IPS-18a (cell line): ENCODE results near the gene UROD.
"Not testable (repeated sequence)": the region's sequence is repeated elsewhere in the genome, so short reads cannot be mapped to it uniquely, and the experiment has no call there.

Experiments used
- H3K27ac ChIP-seq: one replicate; pipeline ENCODE4 v1.5.1; 2013; ENCODE audit warnings: low read length
- H3K27me3 ChIP-seq: one replicate; pipeline ENCODE4 v1.6.1; 2013; ENCODE audit warnings: mild to moderate bottlenecking, low read length; ENCODE audit not compliant: control insufficient read depth, insufficient read depth
- H3K36me3 ChIP-seq: one replicate; pipeline ENCODE4 v1.6.1; 2013; ENCODE audit warnings: low read depth, low read length; ENCODE audit not compliant: control insufficient read depth
- H3K4me1 ChIP-seq: one replicate; pipeline ENCODE4 v1.6.1; 2013; ENCODE audit warnings: low read depth, low read length; ENCODE audit not compliant: control insufficient read depth
- H3K4me3 ChIP-seq: one replicate; pipeline ENCODE4 v1.5.1; 2013; ENCODE audit warnings: low read length
- H3K9ac ChIP-seq: one replicate; pipeline ENCODE4 v1.6.1; 2013; ENCODE audit warnings: mild to moderate bottlenecking, low read length, moderate library complexity
- H3K9me3 ChIP-seq: one replicate; pipeline ENCODE4 v1.6.1; 2013; ENCODE audit warnings: low read depth, low read length; ENCODE audit not compliant: control insufficient read depth

The UROD gene

DNA sequence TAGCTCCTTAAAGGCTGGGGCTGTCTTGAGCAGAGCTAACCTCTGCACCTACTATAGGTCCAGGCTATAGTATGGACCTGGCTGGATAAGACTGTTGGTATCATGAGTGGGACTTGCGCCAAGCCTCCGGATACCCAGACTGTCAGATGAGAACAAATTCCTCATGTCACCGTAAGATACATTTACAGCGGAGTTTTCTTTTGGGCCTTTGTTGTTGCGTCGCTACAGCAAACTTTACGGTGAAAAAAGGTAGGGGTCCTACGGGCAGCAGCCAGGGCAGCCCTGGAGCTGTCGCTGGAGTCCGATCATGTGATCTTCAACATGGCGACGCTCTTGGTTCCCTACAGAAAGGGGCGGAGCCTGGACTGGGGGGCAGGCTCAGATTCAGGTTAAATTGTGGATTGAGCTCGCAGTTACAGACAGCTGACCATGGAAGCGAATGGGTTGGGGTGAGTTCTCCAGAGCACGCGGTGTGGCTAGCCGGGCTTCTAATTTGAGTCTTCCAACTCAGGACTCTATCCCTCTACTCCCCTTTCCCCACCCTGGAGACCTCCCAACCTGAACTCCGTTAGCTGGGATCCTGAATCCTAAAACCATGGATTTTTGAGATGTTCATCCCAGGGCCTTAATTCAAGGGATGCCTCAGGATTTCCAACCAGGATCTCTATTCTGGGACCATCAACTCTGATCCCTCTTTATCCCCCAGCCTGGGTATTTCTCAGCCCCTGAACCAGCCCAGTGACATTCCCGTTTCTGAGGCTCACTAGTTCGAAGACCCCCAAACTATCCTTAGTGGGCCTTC lies at the start of gene UROD:
Gene UROD (plus strand): TSS at position 418 of the 802 bp plus-strand sequence. CDS start 12 bp downstream, at position 430.
- peak within 1 kb of the TSS; percentile 77 for H3K4me3 ChIP-seq
- peaks cover 16% of the 10 kb centered on the region for H3K36me3 ChIP-seq
- peak within 1 kb of the TSS; percentile 25 for H3K27ac ChIP-seq
- no peaks in the 10 kb centered on the region for H3K9me3 ChIP-seq
- H3K9ac ChIP-seq = peak within 1 kb of the TSS; percentile 74
- H3K4me1 ChIP-seq = peaks cover 6% of the 10 kb centered on the region
- H3K27me3 ChIP-seq = peaks cover 4% of the 10 kb centered on the region

GRCh38 chr1:44962729-44963128 lies 49.3 kb upstream of the UROD start:
- no peaks in the 10 kb centered on the region for H3K4me1 ChIP-seq
- H3K36me3 ChIP-seq = no peaks in the 10 kb centered on the region
- no peaks in the 10 kb centered on the region for H3K27me3 ChIP-seq
- H3K27ac ChIP-seq = no peak overlapping the region
- no peak overlapping the region for H3K4me3 ChIP-seq
- no peak overlapping the region for H3K9ac ChIP-seq
- H3K9me3 ChIP-seq = no peaks in the 10 kb centered on the region

GRCh38 chr1:44964396-44964795 lies 47.7 kb upstream of the UROD start:
- Histone ChIP-seq H3K27ac (no peak overlapping the region), H3K36me3 (no peaks in the 10 kb centered on the region), H3K4me1 (no peaks in the 10 kb centered on the region), H3K9ac (no peak overlapping the region), H3K4me3 (no peak overlapping the region), H3K27me3 (no peaks in the 10 kb centered on the region), H3K9me3 (no peaks in the 10 kb centered on the region)

- Histone ChIP-seq H3K4me1 (no peaks in the 10 kb centered on the region), H3K27me3 (no peaks in the 10 kb centered on the region), H3K36me3 (peaks cover 1% of the 10 kb centered on the region), H3K4me3 (no peak overlapping the region), H3K27ac (no peak overlapping the region), H3K9ac (no peak overlapping the region), H3K9me3 (no peaks in the 10 kb centered on the region)
Measured at GRCh38 chr1:44970317-44970716, 41.7 kb upstream of the UROD start.

DNA sequence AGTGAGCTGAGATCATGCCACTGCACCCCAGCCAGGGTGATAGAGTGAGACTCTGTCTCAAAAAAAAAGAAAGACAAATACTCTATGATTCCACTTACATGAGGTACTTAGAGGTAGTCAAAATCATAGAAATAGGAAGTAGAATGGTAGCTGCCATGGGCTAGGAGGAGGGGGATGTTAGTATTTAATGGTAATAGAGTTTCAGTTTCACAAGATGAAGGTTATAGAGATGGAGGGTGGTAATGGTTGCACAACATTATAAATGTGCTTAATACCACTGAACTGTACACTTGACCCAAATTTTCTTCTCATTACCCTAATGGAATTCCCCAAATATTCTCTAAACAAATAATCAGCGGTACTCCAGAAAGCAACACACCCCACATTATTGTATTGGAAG lies 38.4 kb upstream of the UROD start:
- Histone ChIP-seq H3K4me3 (no peak overlapping the region), H3K27ac (no peak overlapping the region), H3K9ac (no peak overlapping the region), H3K27me3 (no peaks in the 10 kb centered on the region), H3K9me3 (no peaks in the 10 kb centered on the region), H3K4me1 (no peaks in the 10 kb centered on the region), H3K36me3 (peaks cover 26% of the 10 kb centered on the region)

- no peaks in the 10 kb centered on the region for H3K9me3 ChIP-seq
- no peak overlapping the region for H3K4me3 ChIP-seq
- no peaks in the 10 kb centered on the region for H3K27me3 ChIP-seq
- peaks cover 44% of the 10 kb centered on the region for H3K36me3 ChIP-seq
- H3K4me1 ChIP-seq = no peaks in the 10 kb centered on the region
- H3K9ac ChIP-seq = no peak overlapping the region
- no peak overlapping the region for H3K27ac ChIP-seq
Measured at GRCh38 chr1:44976252-44976651, 35.8 kb upstream of the UROD start.

- not testable (repeated sequence) for H3K27ac ChIP-seq, H3K9ac ChIP-seq, H3K4me1 ChIP-seq, H3K9me3 ChIP-seq, H3K4me3 ChIP-seq, H3K27me3 ChIP-seq
- H3K36me3 ChIP-seq = peaks cover 44% of the 10 kb centered on the region
Measured at GRCh38 chr1:44977372-44977771, 34.7 kb upstream of the UROD start.

GRCh38 chr1:44985747-44986359 lies 26.2 kb upstream of the UROD start:
- H3K36me3 ChIP-seq = peaks cover 4% of the 10 kb centered on the region
- peaks cover 8% of the 10 kb centered on the region for H3K4me1 ChIP-seq
- H3K27ac ChIP-seq = no peak overlapping the region
- peak overlapping the region; percentile 98 for H3K4me3 ChIP-seq
- H3K27me3 ChIP-seq = no peaks in the 10 kb centered on the region
- H3K9ac ChIP-seq = peak overlapping the region; percentile 67
- H3K9me3 ChIP-seq = no peaks in the 10 kb centered on the region

GRCh38 chr1:44988531-44989156 lies 23.4 kb upstream of the UROD start:
- no peaks in the 10 kb centered on the region for H3K36me3 ChIP-seq
- no peak overlapping the region for H3K27ac ChIP-seq
- H3K4me3 ChIP-seq = no peak overlapping the region
- peaks cover 8% of the 10 kb centered on the region for H3K4me1 ChIP-seq
- no peaks in the 10 kb centered on the region for H3K27me3 ChIP-seq
- H3K9ac ChIP-seq = no peak overlapping the region
- H3K9me3 ChIP-seq = no peaks in the 10 kb centered on the region

DNA sequence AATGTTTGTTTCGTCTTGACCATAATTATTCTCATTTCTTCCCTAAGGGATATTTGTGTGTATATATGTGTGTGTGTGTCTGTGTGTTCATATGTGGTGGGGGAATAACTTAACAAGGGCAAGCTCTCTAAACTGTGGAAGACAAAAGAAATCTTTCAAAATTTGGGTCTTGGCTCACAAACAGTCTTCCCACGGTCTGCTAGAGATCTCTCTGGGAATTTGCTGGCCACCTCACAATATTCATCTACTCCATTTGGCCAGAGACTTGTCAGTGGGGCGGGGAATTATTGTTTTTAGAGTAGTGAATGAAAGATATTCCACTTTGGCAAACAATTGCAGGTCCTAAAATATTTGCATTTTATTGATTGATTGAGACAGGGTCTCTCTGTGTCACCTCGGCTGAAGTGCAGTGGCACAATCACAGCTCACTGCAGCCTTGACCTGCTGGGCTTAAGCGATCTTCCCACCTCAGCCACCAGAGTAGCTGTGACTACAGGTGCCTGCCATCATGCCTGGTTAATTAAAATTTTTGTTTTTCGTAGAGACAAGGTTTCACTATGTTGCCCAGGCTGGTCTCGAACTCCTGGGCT lies 17.6 kb upstream of the UROD start:
- Histone ChIP-seq H3K4me1 (no peaks in the 10 kb centered on the region), H3K9ac (no peak overlapping the region), H3K9me3 (no peaks in the 10 kb centered on the region), H3K4me3 (no peak overlapping the region), H3K27ac (no peak overlapping the region), H3K27me3 (no peaks in the 10 kb centered on the region), H3K36me3 (no peaks in the 10 kb centered on the region)

DNA sequence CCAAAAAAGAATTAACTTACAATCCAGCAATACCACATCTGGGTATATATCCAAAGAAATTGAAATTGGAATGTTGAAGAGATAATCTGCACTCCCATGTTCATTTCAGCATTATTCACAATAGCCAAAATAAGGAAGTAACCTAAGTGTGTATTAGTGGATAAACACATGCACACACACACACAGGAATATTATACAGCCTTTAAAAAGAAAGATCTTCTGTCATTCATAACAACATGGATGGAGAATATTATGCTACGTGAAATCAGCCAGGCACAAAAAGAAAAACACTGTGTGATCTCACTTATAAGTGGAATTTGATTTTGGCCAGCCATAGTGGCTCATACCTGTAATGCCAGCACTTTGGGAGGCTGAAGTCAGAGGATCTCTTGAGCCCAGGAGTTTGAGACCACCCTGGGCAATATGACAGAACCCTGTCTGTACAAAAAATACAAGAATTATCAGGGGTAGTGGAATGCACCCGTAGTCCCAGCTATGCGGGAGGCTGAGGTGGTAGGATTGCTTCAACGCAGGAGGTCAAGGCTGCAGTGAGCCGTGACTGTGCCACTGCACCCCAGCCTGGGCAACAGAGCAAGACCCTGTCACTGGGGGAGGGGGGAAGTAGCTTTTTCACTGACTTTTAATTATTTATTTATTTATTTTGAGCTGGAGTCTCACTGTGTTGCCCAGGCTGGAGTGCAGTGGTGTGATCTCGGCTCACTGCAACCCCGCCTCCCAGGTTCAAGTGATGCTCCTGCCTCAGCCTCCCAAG lies 16.4 kb upstream of the UROD start:
- Histone ChIP-seq H3K4me3 (no peak overlapping the region), H3K9me3 (no peaks in the 10 kb centered on the region), H3K4me1 (no peaks in the 10 kb centered on the region), H3K27me3 (no peaks in the 10 kb centered on the region), H3K27ac (no peak overlapping the region), H3K36me3 (no peaks in the 10 kb centered on the region), H3K9ac (no peak overlapping the region)
